Stimulated activated CD4-positive, alpha-beta T cell treated with anti-CD3 and anti-CD28 coated beads, Interleukin-4, amount 100 ng/mL, for 24 hours (primary cell): ENCODE data around the gene CBLIF.
"Not testable (repeated sequence)": the region's sequence is repeated elsewhere in the genome, so short reads cannot be mapped to it uniquely, and the experiment has no call there.

Experiments used
- DNase-seq: peaks from one replicate; pipeline ENCODE4 v3.0.0-alpha.2; 2020

Gene CBLIF

GRCh38 chr11:59846556-59846955 is 1.3 kb upstream of the CBLIF start:
- no peak for DNase-seq

GRCh38 chr11:59842316-59842715 is 3.0 kb downstream of the CBLIF start:
- no peak for DNase-seq

GRCh38 chr11:59841514-59841913 is 3.8 kb downstream of the CBLIF start:
- DNase-seq, result no peak

GRCh38 chr11:59839615-59840014 is 5.7 kb downstream of the CBLIF start:
- DNase-seq, result no peak

- no peak for DNase-seq
Measured at GRCh38 chr11:59833602-59834001, 11.7 kb downstream of the CBLIF start.

- no peak for DNase-seq
Measured at GRCh38 chr11:59829358-59829757, 15.9 kb downstream of the CBLIF start.

- peak; percentile 16 for DNase-seq
Measured at GRCh38 chr11:59822989-59823566, 22.2 kb downstream of the CBLIF start.

GRCh38 chr11:59818572-59818971 is 26.7 kb downstream of the CBLIF start:
- no peak for DNase-seq

- DNase-seq, result not testable (repeated sequence)
Measured at GRCh38 chr11:59816434-59816833, 28.9 kb downstream of the CBLIF start.

GRCh38 chr11:59815754-59816153 is 29.5 kb downstream of the CBLIF start:
- DNase-seq, result no peak

- no peak for DNase-seq
Measured at GRCh38 chr11:59814021-59814420, 31.3 kb downstream of the CBLIF start.

GRCh38 chr11:59813364-59813763 is 31.9 kb downstream of the CBLIF start:
- no peak for DNase-seq

- DNase-seq, result no peak
Measured at GRCh38 chr11:59812220-59812619, 33.1 kb downstream of the CBLIF start.

- no peak for DNase-seq
Measured at GRCh38 chr11:59810911-59811259, 34.4 kb downstream of the CBLIF start.

GRCh38 chr11:59810189-59810910 is 34.9 kb downstream of the CBLIF start, which contains the start of gene MRPL16:
TSS of gene MRPL16 (minus strand) at chr11:59810778. CDS start at chr11:59810658, 120 bp downstream.
- DNase-seq, result peak; percentile 91

- no peak for DNase-seq
Measured at GRCh38 chr11:59807047-59807610, 38.2 kb downstream of the CBLIF start.

- no peak for DNase-seq
Measured at GRCh38 chr11:59804061-59804460, 41.2 kb downstream of the CBLIF start.

- peak; percentile 54 for DNase-seq
Measured at GRCh38 chr11:59802639-59803176, 42.6 kb downstream of the CBLIF start.

GRCh38 chr11:59801981-59802638 is 43.2 kb downstream of the CBLIF start:
- no peak for DNase-seq

- DNase-seq, result no peak
Measured at GRCh38 chr11:59801160-59801706, 44.1 kb downstream of the CBLIF start.

- DNase-seq, result no peak
Measured at GRCh38 chr11:59800390-59801025, 44.8 kb downstream of the CBLIF start.

GRCh38 chr11:59794417-59794816 is 50.9 kb downstream of the CBLIF start:
- DNase-seq, result no peak

GRCh38 chr11:59792507-59792906 is 52.8 kb downstream of the CBLIF start:
- DNase-seq, result no peak
